Heart left ventricle (tissue), 13 donors: Measurements from ENCODE around the gene OPHN1.

Experiments
- CTCF ChIP-seq, 12 donors: fragments of 200-600 bp; sonication (generic) in 4 of 12; IDR thresholded peaks; one replicate each; pipeline versions ENCODE4 v1.5.0 to v1.8.0; 2018 to 2022; ENCODE audit warnings: antibody characterized with exemption in 12 of 12, mild to moderate bottlenecking in 5 of 12
- POLR2A ChIP-seq, 2 donors: fragments of 450-650 bp; IDR thresholded peaks; one replicate each; pipeline ENCODE4 v1.6.1; 2017; ENCODE audit warnings: antibody characterized with exemption in 2 of 2, mild to moderate bottlenecking in 2 of 2, moderate library complexity in 2 of 2
- donor health status: ischemic (EF 13 %, LVEDD 7.1; RV severe dilation, severe dysfunction).
- donor health status: DM: no; HTN: yes; CAD: no.
- donor health status: DM: no; HTN: no; CAD: no.
- donor health status: ischemic (EF 25% LVEDD 6.9; RV normal size, moderate dysfunction).
- donor health status: ischemic (EF 25% LVEDD 5.7; RV mildly dilated, moderate dysfunction).
- donor health status: ischemic (EF 35%, LVEDD 5.7; RV mildly dilated, moderate dysfunction).
- donor health status: nonischemic (EF 11% LVEDD 7.7; RV severe dilation, severe dysfunction).
- donor health status: DM: yes; HTN: yes; CAD: no.
- donor health status: PGD.
- donor health status: ischemic (EF 29% LVEDD 5.4; RV normal size, mild dysfunction).
- donor health status: nonischemic (EF 23%, LVEDD 6.1; RV moderate dilation, normal function).

GRCh38 chrX:68375803-68376202, 57.5 kb downstream of the OPHN1 start:
- TF ChIP-seq CTCF (IDR thresholded peaks at IDR 0.05) (no peak), POLR2A (IDR thresholded peaks at IDR 0.05) (no peak)
